ENCODE measurements around the gene ANKMY2. TPM values are rescaled to one million over a fixed set of nuclear protein-coding genes. Genes with fewer than 3 reads are reported as not detected.

The ANKMY2 gene
- polyA plus RNA-seq, 1 donor from 2014 or later = 94.7 TPM

- Histone ChIP-seq H3K9ac (ENCODE audit: low read length) (no peak overlapping the region), H3K9me2 (ENCODE audit: insufficient read depth, low read length) (no peaks in the 10 kb centered on the region), H3K36me3 (ENCODE audit: insufficient read depth, low read length) (no peaks in the 10 kb centered on the region), H3K27ac (ENCODE audit: low read length) (no peak overlapping the region), H3F3A (ENCODE audit: insufficient read depth, low read length, poor library complexity, severe bottlenecking) (no peaks in the 10 kb centered on the region), H3K9me3 (ENCODE audit: low read length) (no peaks in the 10 kb centered on the region), H3K27me3 (ENCODE audit: insufficient read depth, low read depth, low read length) (no peaks in the 10 kb centered on the region), H4K20me1 (ENCODE audit: insufficient read depth) (no peaks in the 10 kb centered on the region), H2AFZ (ENCODE audit: low read depth, low read length) (no peak overlapping the region), H3K4me3 (ENCODE audit: low read length) (no peak overlapping the region), H3K4me2 (ENCODE audit: low read length) (no peak overlapping the region), H3K79me2 (replicated peaks; ENCODE audit: insufficient read depth, low read length) (no peaks in the 10 kb centered on the region)
- TF ChIP-seq MXI1 (conservative IDR thresholded peaks at IDR 0.05; ENCODE audit: poor library complexity, severe bottlenecking) (no peak), EP300 (conservative IDR thresholded peaks at IDR 0.05; ENCODE audit: poor library complexity, severe bottlenecking) (no peak), RAD21 (conservative IDR thresholded peaks at IDR 0.05) (no peak), CTCF (IDR thresholded peaks at IDR 0.05; ENCODE audit: poor library complexity, severe bottlenecking) (no peak), POLR2AphosphoS5 (IDR thresholded peaks at IDR 0.05) (no peak), SMC3 (conservative IDR thresholded peaks at IDR 0.05; ENCODE audit: poor library complexity) (no peak), REST (IDR thresholded peaks at IDR 0.05; ENCODE audit: borderline replicate concordance) (no peak), TAF1 (IDR thresholded peaks at IDR 0.05; ENCODE audit: low read depth) (no peak), EZH2 (IDR thresholded peaks at IDR 0.05; ENCODE audit: borderline replicate concordance, insufficient read depth, low read length, poor library complexity, severe bottlenecking) (no peak)
These were observed 64.3 kb downstream of the ANKMY2 start for GRCh38 chr7:16581286-16581685.

- Histone ChIP-seq H3K4me2 (ENCODE audit: low read length) (no peak overlapping the region), H3K9me3 (ENCODE audit: low read length) (no peaks in the 10 kb centered on the region), H3F3A (ENCODE audit: insufficient read depth, low read length, poor library complexity, severe bottlenecking) (no peaks in the 10 kb centered on the region), H3K9me2 (ENCODE audit: insufficient read depth, low read length) (no peaks in the 10 kb centered on the region), H3K79me2 (replicated peaks; ENCODE audit: insufficient read depth, low read length) (no peaks in the 10 kb centered on the region), H3K36me3 (ENCODE audit: insufficient read depth, low read length) (no peaks in the 10 kb centered on the region), H3K4me3 (ENCODE audit: low read length) (no peak overlapping the region), H2AFZ (ENCODE audit: low read depth, low read length) (no peak overlapping the region), H3K9ac (ENCODE audit: low read length) (no peak overlapping the region), H3K27ac (ENCODE audit: low read length) (no peak overlapping the region), H3K27me3 (ENCODE audit: insufficient read depth, low read depth, low read length) (no peaks in the 10 kb centered on the region), H4K20me1 (ENCODE audit: insufficient read depth) (no peaks in the 10 kb centered on the region)
- TF ChIP-seq REST (IDR thresholded peaks at IDR 0.05; ENCODE audit: borderline replicate concordance) (no peak), TAF1 (IDR thresholded peaks at IDR 0.05; ENCODE audit: low read depth) (no peak), SMC3 (conservative IDR thresholded peaks at IDR 0.05; ENCODE audit: poor library complexity) (no peak)
These were observed 66.3 kb downstream of the ANKMY2 start for GRCh38 chr7:16579216-16579615.
